Erythroblast (primary cell): ENCODE measurements around the gene GIMAP7.

Source experiments
- GATA1 ChIP-seq: IDR thresholded peaks from 2 replicates; pipeline ENCODE4 v1.6.1; 2011; ENCODE audit warnings: low read depth, mild to moderate bottlenecking, control low read depth, low read length, moderate library complexity
- POLR2A ChIP-seq: IDR thresholded peaks from 2 replicates; pipeline ENCODE4 v1.6.1; 2011; ENCODE audit warnings: mild to moderate bottlenecking, low read length

- no peak for TF ChIP-seq POLR2A
- no peak for TF ChIP-seq GATA1
Measured at GRCh38 chr7:150516956-150517745, 2.5 kb downstream of the GIMAP7 start.
